Stimulated activated CD4-positive, alpha-beta T cell treated with anti-CD3 and anti-CD28 coated beads, Interleukin-15, amount 100 ng/mL, for 24 hours (primary cell): ENCODE data around the gene OBSCN.
"Not testable (repeated sequence)": the region's sequence is repeated elsewhere in the genome, so short reads cannot be mapped to it uniquely, and the experiment has no call there.

Source experiments
- DNase-seq: peaks from one replicate; pipeline ENCODE4 v3.0.0-alpha.2; 2020

OBSCN gene

DNA sequence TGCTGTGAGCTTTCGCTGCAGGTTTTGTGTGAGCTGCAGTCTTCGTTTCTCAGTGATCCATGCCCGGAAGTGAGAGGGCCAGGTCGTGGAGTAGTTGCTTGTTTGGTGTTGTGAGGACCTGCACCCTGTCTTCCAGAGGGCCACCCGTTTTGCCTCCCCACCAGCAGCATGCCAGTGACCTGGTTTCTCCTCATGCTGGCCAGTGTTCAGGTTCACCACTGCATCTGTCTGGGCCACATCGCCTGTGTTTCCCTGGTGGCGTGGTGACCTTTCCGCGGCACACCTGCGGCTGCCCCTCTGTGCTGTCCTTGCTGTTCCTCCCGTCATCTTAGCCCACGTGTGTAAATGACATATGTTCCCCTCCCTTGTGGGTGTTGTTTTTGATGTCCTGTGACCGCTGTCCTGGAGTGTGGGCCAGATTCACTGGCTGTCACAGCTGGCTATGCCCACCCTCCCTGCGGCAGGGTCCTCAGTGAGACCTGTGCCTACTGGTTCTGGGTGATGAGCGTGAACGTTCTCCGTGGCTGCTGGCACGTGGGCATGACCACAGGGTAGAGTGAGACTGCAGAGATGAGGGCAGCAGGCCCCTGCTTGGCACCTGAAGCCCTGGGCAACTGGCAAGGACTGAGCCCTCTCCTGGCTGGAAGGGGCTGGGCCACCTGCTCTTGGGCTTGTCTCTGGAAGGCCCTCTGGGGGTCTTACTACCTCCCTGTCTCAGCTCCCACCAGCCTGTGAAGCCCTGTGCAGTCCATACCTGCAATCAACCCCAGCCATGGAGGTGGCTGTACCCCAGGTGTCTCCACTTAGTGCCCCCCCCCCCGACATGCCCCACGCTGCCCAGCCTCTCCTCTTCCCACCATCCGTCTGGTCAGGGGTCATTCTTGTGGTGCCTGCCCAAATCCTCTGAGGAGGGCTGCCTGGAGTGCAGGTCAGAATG is 35.0 kb upstream of the OBSCN start:
- no peak for DNase-seq

DNA sequence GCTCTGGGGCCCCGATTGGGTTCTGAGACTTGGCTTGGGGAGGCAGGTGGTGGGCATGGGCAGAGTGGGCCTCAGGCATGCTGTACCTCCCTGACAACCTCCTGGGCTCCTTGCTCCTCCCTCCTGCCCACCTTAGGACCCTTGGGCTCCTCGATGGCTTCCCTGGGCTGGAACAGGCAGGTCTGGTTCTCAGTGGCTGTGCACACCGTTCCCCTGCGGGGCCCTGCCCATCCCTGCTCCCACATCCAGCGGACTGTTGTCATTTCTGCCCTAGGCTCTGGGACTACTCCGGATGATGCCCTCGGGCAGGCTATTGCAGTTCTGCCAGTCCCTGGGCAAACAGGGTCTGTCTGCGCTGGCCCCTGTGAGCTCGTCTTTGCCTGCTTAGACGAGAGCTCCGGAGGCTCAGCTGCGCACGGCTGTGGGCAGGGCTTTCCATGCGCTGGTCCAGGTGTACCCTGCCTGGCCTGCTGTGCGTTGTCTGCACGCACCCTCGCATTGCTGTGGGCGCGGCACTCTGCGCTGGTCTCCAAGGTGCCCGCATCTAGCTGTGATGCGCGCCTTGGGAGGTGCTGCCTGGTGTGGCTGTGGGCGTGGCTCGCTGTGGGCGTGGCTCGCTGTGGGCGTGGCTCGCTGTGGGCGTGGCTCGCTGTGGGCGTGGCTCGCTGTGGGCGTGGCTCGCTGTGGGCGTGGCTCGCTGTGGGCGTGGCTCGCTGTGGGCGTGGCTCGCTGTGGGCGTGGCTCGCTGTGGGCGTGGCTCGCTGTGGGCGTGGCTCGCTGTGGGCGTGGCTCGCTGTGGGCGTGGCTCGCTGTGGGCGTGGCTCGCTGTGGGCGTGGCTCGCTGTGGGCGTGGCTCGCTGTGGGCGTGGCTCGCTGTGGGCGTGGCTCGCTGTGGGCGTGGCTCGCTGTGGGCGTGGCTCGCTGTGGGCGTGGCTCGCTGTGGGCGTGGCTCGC is 34.0 kb upstream of the OBSCN start:
- DNase-seq: not testable (repeated sequence)

DNA sequence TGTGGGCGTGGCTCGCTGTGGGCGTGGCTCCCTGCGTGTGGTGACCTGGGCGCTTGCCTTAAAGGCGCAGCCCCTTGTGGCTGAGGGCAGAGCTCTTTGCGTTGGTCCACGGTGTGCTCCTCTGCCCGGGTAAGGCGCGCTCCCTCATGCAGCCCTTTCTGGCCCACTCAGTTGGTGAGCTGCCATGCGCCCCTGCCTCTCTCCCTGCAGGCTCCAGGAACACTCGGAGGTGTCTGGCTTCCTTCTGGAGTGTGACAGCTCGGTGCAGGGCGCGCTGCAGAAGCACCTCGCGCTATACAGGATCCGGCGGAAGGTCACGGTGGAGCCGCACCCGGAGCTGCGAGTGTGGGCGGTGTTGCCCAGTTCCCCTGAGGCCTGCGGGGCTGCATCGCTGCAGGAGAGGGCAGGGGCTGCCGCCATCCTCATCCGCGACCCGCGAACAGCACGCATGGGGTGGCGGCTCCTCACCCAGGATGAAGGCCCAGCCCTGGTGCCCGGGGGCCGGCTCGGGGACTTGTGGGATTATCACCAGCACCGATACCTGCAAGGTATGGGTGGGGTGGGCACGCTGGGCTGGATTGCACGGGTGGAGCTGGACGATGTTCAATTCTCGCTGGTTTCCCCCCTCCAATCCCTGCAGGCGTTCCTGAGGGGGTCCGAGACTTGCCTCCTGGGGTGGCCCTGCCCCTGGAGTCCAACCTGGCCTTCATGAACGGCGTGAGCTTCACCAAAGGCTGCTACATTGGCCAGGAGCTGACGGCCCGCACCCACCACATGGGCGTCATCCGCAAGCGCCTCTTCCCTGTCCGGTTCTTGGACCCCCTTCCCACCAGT is 33.1 kb upstream of the OBSCN start:
- DNase-seq: no peak

DNA sequence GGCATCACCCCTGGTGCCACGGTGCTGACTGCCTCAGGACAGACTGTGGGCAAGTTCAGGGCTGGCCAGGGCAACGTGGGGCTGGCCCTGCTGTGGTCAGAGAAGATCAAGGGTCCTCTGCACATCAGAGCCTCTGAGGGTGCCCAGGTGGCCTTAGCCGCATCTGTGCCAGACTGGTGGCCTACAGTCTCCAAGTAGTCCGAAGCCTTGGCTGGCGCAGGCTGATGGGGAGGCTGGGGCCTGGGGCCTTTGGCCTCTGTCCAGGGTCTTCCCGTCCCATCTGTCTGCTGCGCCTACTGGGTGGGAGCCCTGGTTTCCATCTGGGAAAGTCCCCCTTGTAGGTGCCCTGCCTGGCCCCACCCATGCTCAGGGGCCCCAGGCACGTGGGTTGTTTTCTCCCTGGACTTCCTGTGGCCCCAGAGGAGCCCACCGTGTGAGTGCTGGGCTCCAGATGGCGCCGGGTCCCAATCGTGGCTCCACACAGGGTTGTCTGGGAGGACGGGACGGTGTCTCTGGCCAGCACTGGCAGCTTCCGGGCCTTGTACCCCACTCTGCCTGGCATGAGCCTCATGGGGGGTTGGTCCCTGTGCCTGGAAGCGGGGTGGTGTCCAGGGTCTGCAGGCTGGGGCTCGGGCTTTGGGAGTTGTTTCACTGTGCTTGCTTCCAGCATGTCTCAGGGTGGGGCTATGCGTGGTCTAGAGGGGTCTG is 32.4 kb upstream of the OBSCN start:
- no peak for DNase-seq

DNA sequence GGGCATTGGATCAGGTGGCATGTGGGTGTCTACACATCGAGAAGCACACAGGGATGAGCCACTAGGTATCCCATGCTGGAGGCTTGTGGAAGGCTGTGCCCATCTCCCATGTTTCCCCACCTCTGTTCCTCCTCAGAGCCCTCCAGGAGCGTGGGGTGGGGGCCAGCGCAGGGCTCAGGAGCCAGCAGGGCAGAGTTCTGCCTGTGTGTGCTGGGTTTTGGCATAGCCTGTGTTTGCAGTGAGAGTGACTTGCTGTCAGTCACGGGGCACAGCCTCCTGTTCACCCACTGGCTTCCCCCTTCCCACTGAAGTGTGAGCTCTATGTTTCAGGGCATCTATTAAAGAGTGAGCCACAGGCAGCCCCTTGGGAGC is 31.8 kb upstream of the OBSCN start:
- DNase-seq: no peak

DNA sequence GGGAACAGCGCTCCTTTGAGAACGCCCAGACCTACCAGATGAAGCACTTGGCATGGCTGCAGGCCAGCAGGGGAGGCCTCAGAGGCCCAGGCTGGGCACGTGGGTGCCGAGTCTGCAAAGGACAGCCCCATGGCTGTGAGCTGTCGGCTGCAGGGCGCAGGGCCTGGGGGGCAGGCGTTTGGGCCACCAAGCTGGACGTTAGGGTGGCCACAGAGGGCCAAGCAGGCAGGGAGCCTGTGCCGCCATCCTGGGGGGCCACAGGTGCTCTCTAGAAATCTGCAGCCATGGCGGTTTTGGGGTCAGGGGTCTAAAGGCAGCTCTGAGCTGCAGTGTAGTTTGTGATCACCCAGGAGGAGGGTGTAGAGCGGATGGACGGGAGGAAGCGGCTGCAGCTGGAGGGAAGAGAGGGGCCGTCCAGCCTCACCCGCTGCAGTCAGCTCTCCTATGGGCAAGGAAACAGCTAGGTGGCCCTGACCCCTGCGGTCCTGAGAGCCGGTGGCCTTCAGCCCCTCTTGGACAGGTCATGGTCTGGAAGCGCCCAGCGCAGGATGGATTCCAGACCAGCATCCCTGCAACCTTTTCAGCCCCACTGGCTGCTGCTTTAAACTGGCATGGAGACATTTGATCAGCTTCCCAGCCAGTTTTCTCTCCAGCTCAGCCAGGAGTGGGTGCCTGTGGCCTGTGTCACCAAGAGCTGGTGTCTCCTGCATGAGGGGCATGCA is 31.2 kb upstream of the OBSCN start:
- no peak for DNase-seq

DNA sequence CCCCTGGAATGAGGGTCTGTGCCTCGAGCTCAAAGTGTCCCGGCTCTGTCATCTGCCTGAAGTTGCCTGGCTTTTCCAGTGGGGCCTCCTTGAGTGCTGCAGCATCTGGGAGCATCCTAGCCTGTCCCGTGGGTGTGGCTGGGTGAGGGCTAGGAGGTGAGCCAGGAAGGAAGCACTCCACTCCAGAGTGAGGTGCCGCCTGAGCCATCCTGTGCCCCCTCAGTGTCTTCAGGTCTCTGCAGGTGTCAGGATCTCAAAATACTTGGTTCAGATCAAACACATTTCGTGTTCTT is 30.7 kb upstream of the OBSCN start:
- DNase-seq: no peak

DNA sequence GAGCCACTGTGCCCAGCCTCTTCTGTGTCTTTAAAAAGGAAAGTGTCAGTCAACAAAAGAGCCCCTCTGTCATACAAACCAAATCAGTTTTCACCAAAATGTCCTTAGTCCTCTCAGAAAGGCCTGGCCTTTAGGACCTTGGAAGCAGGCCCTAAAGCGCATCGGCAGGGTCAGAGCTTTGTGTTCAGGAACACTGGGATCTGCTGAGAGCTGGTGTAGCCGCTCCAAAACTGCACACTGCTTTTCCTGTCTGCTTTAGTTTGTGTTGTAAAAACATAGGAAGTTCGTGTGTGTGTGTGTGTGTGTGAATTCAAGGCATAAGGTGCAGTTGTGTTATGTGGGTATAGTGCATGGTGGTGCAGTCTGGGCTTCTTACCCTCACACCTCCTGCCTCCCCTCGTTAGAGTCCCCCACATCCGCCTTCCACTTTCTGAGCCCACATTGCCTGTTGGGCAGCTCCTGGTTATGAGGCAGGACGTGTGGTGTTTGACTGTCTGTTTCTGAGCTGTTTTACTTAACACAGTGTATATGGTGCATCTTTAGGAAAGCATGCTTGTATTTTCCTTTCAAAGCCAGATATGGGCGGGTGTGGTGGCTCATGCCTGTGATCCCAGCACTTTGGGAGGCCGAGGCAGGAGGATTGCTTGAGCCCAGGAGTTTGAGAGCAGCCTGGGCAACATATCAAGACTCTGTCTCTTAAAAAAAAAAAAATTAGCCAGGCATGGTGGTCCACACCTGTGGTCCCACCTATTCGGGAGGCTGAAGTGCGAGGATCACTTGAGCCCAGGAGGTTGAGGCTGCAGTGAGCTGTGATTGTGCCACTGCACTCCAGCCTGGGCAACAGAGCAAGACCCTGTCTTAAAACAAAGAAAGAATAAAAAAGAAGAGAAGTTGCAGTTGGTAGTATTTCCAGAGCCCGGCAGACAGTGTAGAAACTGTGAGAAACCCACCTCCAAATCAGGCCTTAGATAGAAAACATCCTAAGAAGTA is 29.8 kb upstream of the OBSCN start:
- no peak for DNase-seq

DNA sequence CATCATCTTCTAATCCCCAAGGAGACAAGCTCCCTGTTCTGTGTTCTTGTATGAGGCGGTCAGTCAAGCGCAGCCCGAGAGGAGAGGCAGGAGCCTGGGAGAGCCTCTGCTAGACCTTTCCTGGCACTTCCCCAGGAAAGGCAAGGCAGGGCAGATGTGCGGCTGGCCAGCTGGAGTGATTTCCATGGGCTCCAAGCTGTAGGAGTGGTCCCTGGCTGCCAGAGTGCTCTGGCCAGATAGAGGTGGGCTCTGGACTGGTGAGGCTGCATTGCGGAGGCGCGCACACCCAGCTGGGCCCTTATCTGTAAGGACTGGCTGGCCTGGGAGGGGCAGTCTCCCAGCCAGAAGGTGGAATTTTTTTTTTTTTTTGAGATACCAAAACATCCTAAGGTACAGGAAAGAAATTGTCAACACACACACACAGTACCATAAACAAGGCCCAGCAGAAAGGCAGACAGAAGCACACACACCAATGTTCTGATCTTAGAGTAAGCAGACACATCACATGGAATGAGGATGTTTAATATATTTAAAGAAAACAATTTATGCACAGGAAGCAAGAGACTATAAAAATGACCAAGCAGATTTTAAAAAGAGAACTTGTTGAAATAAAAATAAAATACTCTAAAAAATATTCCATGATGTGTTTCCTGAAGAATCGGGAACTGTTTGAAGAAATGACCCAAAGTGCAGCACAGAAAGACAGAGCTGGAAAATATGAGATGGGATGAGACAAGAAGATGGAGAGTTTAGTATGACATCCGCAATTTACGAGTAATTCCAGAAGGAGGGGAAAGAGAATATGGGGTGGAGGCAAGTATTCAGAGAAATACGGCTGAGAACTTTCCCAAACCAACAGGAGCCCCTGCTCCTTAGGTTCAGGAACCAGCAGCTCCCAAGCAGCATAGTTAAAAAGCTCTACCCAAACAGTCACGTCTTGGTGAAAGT is 28.8 kb upstream of the OBSCN start:
- no peak for DNase-seq

DNA sequence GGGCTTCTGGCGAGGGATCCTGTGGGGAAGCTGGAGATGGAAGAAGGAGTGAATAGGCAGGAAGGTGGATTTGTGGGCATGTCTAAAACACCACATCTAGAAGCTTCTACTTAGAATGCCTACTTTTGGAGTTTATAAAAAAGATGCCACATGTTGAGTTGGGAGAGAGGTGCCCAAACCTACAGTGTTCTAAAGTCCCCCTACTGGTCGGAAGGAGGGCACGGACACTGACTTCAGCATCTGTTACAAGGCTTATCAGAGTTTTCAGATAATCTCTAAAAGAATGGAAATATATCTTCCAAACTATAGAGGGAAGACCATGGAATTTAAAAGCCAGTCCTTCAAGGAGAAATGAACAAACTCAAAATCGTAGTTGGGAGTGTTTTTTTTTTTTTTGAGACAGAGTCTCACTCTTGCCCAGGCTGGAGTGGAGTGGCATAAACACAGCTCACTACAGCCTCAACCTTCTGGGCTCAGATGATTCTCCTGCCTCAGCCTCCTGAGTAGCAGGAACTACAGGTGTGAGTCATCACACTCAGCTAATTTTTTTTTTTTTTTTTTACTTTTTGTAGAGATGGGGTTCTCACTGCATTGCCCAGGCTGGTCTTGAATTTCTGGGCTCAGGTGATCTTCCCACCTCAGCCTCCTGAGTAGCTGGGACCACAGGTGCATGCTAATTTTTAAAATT is 27.4 kb upstream of the OBSCN start:
- DNase-seq: no peak

DNA sequence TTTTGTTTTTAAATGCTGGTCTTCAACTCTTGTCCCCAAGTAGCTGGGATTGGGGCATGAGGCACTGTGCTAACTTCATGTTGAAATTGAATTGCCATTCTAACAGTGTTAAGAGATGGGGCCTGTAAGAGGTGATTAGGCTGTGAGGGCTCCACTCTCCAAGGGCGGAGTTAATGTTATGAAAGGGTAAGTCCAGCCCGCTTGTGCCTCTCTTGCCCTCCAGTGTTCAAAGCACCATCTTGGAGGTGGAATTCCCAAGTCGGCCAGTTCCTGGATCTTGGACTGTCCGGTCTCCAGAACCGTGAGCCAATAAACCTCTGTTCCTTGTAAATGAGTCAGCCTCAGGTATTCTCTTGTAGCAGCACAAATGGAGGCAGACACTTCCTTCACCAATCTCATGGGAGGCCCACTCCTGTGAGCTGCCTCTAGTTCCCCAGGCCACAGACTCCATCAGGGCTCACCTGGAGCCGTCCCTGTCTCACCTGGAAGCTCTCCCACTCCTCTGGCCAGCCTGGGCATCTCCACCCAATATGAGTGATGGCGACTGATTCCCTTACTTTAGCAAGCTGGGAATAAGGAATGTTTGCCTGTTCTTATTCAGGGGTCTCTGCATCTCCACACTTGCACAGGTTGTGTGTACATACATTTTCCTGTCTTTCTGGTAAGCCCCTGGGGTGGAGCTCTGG is 26.7 kb upstream of the OBSCN start:
- DNase-seq: no peak

DNA sequence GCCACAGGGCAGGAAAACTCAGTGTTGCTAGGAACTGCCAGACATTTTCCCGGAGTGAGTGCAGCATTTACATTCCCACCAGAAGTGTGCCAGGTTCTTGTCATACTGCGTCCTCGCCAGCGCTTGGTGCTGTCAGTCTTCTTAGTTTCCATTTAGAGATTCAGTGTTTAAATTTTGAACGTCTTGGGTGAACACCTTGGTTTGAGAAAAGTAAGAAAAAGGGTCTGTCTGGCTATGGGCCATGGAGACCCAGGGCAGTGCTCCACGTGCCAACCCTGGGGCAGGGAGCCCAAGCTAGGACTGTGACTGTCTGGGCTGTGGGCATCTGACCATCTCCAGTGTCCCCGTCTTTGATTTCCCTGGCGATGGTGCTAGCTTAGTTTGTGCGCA is 26.2 kb upstream of the OBSCN start:
- no peak for DNase-seq

DNA sequence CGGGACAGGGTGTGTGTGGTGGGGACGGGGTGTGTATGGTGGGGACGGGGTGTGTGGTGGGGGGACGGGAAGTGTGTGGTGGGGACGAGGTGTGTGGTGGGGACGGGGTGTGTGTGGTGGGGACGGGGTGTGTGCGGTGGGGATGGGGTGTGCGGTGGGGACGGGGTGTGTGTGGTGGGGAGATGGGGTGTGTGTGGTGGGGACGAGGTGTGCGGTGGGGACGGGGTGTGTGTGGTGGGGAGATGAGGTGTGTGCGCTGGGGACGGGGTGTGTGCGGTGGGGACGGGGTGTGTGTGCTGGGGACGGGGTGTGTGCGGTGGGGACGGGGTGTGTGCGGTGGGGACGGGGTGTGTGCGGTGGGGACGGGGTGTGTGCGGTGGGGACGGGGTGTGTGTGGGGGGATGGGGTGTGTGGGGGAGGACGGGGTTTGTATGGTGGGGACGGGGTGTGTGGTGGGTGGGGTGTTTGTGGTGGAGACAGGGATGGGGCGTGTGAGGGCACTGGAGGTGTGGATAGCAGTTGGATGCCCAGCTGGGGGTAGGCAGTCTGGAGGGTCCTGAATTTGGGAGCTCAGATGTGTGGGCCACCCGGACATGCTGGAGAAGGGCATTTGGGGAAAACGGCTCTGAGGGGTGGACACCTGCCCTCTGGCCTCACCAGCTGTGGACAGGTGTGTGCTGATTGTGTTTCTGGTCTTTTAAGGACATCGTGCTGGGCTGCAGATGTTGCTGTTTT is 25.4 kb upstream of the OBSCN start:
- no peak for DNase-seq

DNA sequence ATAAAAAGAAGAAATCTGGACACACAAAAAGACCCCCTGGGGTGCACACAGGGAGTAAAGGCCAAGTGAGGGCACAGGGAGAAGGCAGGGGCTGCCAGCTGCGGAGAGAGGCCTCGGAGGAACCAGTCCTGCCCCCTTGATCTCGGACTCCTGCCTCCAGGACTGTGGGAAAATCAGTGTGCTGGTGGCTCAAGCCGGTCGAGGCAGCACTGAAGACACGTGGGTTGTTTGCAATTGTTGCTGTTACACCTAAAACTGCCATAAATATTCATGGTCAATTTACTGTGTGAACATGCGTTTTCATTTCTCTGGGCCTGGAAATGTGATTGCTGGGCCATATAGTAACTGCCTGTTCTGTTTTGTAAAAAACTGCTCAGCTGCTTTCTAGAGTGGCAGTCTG is 23.7 kb upstream of the OBSCN start:
- DNase-seq: no peak

DNA sequence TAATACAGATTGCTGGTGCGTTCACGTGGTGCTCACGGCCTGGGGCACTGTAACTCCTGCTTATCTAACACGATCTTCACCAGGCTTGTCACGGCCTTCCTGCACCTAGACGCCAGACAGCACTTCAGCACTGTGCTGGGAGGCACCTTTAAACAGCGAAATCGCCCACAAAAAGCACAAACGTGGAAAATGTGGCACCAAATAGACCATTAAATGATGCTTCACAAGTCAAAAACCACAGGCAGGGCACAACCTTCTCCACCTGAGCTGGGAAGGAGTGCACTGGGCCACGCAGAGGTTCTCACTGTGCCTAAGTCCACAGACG is 22.2 kb upstream of the OBSCN start:
- no peak for DNase-seq

DNA sequence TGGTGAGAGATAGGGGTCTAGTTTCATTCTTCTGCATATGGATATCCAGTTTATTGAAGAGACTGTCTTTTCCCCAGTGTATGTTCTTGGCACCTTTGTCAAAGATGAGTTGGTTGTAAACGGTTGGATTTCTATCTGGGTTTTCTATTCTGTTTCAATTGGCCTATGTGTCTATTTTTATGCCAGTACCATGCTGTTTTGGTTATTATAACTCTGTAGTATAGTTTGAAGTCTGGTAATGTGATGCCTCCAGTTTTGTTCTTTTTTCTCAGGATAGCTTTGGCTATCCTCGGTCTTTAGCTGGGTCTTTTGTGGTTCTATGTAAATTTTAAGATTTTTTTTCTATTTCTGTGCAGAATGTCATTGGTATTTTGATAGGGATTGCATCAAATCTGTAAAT is 19.6 kb upstream of the OBSCN start:
- not testable (repeated sequence) for DNase-seq

DNA sequence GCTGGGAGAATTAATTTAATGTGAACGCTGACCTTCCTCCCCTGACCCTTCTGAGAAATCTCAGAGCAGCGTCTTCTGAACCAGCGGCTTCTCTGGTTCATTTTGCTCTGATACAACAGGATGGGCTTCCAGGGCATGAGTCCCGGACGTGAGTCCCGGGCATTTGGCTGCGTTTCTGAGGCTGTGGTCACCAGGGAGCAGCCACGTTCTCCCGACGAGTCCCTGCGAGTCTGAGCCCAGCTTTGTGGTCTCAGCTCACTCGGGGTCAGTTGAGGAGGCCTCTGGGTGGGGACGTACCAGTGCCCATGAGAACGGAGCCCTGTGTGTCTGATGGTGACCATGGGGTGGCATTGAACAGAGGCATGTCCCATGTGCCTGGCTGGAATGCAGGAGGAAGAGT is 17.7 kb upstream of the OBSCN start:
- no peak for DNase-seq

DNA sequence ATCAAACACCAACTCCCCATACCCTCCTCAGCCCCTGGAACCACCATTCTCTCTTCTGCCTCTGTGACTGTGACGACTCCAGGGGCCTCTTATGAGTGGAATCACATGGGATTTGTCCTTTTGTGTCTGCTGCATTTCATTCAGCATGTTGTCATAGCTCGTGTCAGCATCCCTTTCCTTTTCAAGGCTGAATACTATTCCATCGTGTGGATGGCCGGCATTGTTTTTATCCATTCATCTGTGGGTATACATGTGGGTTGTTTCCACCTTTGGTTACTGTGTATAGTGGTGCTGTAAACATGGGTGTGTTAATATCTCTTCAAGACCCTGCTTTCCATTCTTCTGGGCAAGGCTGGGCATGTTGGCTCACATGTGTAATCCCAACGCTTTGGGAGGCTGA is 17.1 kb upstream of the OBSCN start:
- DNase-seq: no peak
